Measurements from ENCODE around the gene CLNK.
"Not testable (repeated sequence)": the region's sequence is repeated elsewhere in the genome, so short reads cannot be mapped to it uniquely, and the experiment has no call there.

CLNK gene

DNA sequence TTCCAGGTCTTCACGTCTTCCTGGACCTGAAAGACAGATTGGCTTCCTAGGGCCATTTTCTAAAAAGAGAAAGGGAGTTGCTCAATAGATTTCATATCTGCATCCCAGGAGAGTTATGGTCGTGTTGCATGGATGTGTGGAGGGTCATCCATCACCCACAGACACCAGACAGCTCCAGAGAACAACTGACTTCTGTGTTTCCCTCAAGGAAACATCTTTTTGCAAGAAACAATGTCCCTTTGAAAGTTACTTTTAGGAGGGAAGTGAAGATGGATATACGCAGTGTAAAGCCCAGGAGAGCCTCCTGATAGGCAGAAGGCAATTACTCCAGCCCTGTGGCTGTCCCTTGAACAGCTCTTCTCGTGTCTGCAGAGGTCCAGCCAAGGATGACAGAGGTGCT, 108.3 kb downstream of the CLNK start:
- DNase-seq (ENCODE audit: low read depth): no peak
- H3K4me3 ChIP-seq (ENCODE audit: low read length): no peak overlapping the region
- TF ChIP-seq, protein P1, sequence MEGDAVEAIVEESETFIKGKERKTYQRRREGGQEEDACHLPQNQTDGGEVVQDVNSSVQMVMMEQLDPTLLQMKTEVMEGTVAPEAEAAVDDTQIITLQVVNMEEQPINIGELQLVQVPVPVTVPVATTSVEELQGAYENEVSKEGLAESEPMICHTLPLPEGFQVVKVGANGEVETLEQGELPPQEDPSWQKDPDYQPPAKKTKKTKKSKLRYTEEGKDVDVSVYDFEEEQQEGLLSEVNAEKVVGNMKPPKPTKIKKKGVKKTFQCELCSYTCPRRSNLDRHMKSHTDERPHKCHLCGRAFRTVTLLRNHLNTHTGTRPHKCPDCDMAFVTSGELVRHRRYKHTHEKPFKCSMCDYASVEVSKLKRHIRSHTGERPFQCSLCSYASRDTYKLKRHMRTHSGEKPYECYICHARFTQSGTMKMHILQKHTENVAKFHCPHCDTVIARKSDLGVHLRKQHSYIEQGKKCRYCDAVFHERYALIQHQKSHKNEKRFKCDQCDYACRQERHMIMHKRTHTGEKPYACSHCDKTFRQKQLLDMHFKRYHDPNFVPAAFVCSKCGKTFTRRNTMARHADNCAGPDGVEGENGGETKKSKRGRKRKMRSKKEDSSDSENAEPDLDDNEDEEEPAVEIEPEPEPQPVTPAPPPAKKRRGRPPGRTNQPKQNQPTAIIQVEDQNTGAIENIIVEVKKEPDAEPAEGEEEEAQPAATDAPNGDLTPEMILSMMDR (conservative IDR thresholded peaks at IDR 0.05; ENCODE audit: low read depth, low read length): no peak

DNA sequence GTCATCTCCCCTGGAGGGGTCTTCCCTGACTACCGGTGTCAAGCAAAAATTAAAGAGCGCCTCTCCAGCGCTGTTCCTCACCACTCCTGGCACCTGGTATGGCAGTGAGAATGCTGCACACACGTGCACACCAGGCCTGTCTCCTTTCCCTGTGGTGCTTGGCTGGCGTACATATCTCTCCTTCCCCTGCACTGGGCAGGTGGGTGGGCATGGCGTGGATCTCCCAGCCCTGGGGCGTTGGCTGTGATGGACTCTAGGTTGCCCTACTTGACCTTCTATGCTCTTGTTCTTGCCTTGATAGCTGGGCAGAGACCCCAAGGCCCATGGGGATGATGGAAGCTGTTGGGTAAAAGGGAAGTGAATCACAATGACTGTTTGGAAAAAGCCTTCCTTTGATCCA, 109.2 kb downstream of the CLNK start:
- no peak for DNase-seq (ENCODE audit: low read depth)
- no peak overlapping the region for H3K4me3 ChIP-seq (ENCODE audit: low read length)
- TF ChIP-seq, protein P1 (conservative IDR thresholded peaks at IDR 0.05; ENCODE audit: low read depth, low read length): no peak

DNA sequence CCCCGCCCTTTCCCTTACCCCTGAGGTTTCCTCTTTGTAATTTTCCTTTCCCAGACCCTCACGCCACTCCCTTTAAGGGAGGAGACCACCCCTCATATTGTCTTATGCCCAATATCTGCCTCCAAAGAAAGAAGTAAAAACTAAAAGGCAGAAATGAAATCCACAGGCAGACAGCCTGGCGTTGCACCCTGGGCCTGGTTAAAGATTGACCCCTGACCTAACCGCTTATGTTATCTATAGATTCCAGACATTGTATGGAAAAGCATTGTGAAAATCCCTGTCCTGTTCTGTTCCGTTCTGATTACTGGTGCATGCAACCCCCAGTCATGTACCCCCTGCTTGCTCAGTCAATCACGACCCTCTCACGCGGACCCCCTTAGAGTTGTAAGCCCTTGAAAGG, 110.0 kb downstream of the CLNK start:
- H3K4me3 ChIP-seq (ENCODE audit: low read length); DNase-seq (ENCODE audit: low read depth): not testable (repeated sequence)

DNA sequence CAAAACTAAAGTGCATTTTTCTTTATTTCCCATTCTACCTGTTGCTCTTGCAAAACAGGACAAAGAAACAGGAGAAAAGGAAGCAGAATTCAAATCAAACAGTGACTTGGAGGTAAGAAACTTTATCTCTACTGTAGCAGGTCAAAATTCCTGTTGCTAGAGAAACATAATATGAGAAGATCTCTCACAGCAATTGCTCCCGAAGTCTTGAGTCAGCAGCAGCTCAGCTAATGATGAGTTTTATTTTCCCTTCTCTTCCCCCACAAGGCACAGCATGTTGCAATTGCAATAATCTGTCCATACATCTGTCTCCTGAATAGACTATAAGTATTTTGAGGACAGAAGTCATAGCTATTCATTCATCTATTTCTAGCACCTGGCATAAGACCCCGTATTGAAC, 112.7 kb downstream of the CLNK start:
- DNase-seq (ENCODE audit: low read depth): no peak
- no peak overlapping the region for H3K4me3 ChIP-seq (ENCODE audit: low read length)
- TF ChIP-seq, protein P1 (conservative IDR thresholded peaks at IDR 0.05; ENCODE audit: low read depth, low read length): no peak

DNA sequence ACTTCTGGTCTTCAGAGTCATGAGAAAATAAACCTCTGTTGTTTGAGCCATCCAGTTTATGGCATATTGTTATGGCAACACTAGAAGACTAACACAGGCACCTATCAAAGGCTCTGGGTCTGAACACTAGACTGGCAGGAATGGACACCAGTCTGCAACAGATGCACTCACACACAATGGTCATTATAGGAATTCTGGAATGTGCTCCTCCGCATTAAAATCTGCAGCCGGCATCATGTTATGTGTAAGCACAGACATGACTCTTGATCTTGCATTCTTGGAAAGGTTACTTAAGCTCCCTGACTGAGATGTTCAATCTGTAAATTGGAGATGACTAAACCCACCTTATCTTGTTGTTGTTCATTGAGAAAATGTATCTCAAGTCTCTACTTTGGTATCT, 115.1 kb downstream of the CLNK start:
- no peak for DNase-seq (ENCODE audit: low read depth)
- TF ChIP-seq, protein P1 (conservative IDR thresholded peaks at IDR 0.05; ENCODE audit: low read depth, low read length): no peak

DNA sequence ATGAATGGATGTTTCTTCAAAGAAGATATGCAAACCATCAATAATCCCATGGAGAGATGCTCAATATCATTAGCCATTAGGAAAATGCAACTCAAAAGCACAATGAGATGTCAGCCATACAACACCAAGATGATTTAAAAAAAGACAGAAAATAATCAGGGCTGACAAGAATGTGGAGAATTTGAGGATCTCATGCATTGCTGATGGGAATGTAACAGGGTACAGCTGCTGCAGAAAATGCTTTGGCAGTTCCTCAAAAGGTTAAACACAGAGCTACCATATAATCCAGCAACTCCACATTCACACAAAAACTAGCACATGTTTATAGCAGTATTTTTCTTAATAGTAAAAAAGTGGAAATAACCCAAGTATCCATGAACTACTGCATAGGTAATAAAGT, 116.8 kb downstream of the CLNK start:
- TF ChIP-seq, protein P1 (conservative IDR thresholded peaks at IDR 0.05; ENCODE audit: low read depth, low read length): no peak
- DNase-seq (ENCODE audit: low read depth): no peak
- H3K4me3 ChIP-seq (ENCODE audit: low read length): no peak overlapping the region

More for the DNA sequence above, 115.1 kb downstream of the CLNK start:
- H3K4me3 ChIP-seq (ENCODE audit: low read length): no peak overlapping the region

DNA sequence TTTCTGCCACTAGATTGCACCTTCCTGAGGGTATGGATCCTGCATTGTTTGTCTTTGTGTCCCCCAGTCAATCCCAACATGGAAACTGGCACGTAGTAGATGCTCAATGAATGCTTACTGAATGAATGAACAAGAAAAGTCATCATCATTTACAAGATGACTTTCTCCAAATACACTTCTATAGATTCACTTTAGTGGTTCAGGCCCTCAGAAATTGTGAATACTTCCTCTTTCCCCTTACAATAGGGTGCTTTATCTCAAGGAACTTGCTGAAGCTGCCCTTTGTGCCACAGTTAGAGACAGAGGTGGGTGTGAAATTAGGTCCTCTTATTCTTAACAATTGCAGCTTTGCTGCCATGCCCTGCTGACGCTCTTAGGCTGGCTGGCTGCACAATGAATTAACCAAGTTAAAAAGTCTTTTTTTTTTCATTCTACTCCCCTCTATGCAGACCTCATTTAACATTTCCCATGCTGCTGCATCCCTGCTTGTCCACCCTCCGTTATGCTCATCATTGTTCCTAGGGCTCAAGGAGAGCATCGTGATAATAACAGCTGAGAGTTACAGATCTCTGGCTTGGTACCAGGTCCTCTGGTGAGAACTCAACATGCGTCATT, 119.3 kb downstream of the CLNK start:
- TF ChIP-seq, protein P1 (conservative IDR thresholded peaks at IDR 0.05; ENCODE audit: low read depth, low read length): no peak
- no peak overlapping the region for H3K4me3 ChIP-seq (ENCODE audit: low read length)
- DNase-seq (ENCODE audit: low read depth): no peak
